ENCODE results near the gene KCP. TPM values are rescaled to one million over a fixed set of nuclear protein-coding genes. Genes with fewer than 3 reads are reported as not detected.

The KCP gene
- total and polyA plus RNA-seq, 2 of the 13 experiments (the other 11 are each of a cell fraction or from before 2014, with no cell fraction given) = 0.37 to 1.0 TPM

DNA sequence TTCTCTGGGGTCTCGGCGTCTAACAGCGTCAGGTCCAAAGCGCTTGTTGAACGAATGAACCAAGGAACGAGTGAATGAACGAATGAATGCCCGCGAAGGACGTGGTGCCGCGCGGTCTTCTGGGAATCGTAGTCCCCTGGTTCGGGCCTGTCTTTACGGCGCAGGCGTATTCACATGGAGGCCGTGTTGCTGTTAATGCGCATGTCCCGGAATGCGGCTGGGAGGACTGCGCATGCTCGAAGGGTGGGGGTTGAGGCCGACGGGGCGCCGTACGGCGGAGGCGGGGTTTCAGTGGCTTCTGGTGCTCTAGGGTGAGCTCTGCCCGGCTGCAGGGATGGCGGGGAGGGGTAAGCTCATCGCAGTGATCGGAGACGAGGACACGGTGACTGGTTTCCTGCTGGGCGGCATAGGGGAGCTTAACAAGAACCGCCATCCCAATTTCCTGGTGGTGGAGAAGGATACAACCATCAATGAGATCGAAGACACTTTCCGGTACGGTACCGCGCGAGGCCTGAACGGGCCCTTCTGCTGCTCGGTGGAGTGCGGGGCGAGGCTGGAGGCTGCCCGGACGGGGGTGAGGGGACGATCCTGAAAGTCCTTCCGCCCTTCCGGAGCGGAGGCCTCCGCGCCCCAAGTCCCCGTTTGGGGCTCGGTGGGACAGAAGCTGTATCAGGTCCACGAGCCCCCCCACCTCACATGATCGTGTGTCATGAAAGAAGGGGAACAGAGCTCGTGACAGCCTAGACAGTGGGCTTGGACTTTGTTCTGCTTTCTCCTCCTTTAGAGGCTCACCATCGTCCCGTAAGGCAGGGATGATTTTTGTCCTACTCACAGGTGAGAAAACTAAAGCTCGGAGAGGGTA is 47.7 kb downstream of the KCP start, which contains the start of gene ATP6V1F (continued):
- TF ChIP-seq ZHX2 (IDR thresholded peaks at IDR 0.05; ENCODE audit: low read depth) (no peak; the same call in 1 of the 2 replicates), ZHX2 (CRISPR knock-in tag; IDR thresholded peaks at IDR 0.05; ENCODE audit: borderline replicate concordance) (no peak), GMEB1 (CRISPR knock-in tag; IDR thresholded peaks at IDR 0.05; ENCODE audit: borderline replicate concordance) (peak; percentile 92), ZSCAN30 (CRISPR knock-in tag; IDR thresholded peaks at IDR 0.05) (no peak), JUND (CRISPR knock-in tag; IDR thresholded peaks at IDR 0.05) (no peak), TEAD3 (CRISPR knock-in tag; optimal IDR thresholded peaks at IDR 0.05; ENCODE audit: borderline replicate concordance) (peak; percentile 87), PHF21A (CRISPR knock-in tag; IDR thresholded peaks at IDR 0.05) (no peak), ZBTB37 (CRISPR knock-in tag; IDR thresholded peaks at IDR 0.05) (no peak), FOXK2 (IDR thresholded peaks at IDR 0.05) (no peak), ATF5 (CRISPR knock-in tag; IDR thresholded peaks at IDR 0.05; ENCODE audit: low read depth) (no peak), ZSCAN31 (CRISPR knock-in tag; IDR thresholded peaks at IDR 0.05; ENCODE audit: low read depth) (no peak), RNF2 (conservative IDR thresholded peaks at IDR 0.05; ENCODE audit: low read depth) (no peak), KDM5B (CRISPR knock-in tag; IDR thresholded peaks at IDR 0.05; ENCODE audit: borderline replicate concordance) (no peak), KLF6 (CRISPR knock-in tag; IDR thresholded peaks at IDR 0.05) (no peak), ZNF562 (CRISPR knock-in tag; IDR thresholded peaks at IDR 0.05; ENCODE audit: borderline replicate concordance) (no peak), MYNN (CRISPR knock-in tag; IDR thresholded peaks at IDR 0.05; ENCODE audit: low read depth) (no peak), ZNF317 (CRISPR knock-in tag; IDR thresholded peaks at IDR 0.05) (no peak), PPARG (CRISPR knock-in tag; conservative IDR thresholded peaks at IDR 0.05) (no peak)
- TF ChIP-seq, protein P1, sequence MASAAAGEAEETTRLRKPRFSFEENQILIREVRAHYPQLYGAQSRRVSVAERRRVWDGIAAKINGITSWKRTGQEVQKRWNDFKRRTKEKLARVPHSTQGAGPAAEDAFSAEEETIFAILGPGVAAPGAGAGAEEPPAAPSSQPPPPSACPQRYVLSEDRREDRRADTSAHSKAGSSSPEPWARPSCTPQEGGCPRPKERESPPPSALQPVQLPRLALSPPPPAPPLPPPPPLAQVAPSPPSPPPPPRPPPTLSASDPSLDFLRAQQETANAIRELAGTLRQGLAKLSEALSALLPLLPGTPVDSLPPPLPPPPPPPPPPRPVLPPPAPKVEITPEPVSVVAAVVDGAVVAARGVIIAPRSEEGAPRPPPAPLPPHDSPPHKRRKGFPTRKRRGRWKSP (CRISPR knock-in tag; IDR thresholded peaks at IDR 0.05) = no peak
